NCI-H748 (cell line): ENCODE data around the gene MEGF11.
A peak's percentile ranks its signal among the peaks of the same experiment; 100 is the strongest.

ENCODE experiments used
- DNase-seq: peaks from one replicate; lab custom pipeline; 2025; ENCODE audit not compliant: unreplicated experiment; lab: John Stamatoyannopoulos, UW

MEGF11 gene

GRCh38 chr15:66253418-66254088, at the start of gene MEGF11:
MEGF11 (minus strand) TSS chr15:66253750; CDS start chr15:66128403, 125,347 bp downstream.
- DNase-seq = peak; percentile 51

- DNase-seq = no peak
Observed at GRCh38 chr15:66302489-66303278, 49.1 kb upstream of the MEGF11 start.

- no peak for DNase-seq
Observed at GRCh38 chr15:66298803-66299251, 45.3 kb upstream of the MEGF11 start.

DNA sequence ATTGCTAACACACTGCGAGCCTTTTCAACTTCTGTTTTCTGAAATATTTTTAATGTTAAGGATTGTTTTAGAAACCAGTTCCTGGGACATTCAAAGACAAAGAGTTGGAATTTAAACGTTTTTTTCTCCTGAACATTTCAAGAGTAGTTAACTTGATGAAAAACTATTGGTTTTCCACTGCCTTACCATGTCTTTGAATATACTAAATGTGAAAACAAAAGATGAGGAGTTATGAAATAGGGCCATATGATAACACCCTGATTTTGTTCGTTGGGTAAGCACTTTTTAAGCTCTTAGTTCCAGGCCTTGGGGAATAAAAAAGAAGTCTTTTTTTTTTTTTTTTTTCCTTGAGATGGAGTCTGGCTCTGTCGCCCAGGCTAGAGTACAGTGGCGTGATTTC, 42.6 kb upstream of the MEGF11 start:
- no peak for DNase-seq

DNA sequence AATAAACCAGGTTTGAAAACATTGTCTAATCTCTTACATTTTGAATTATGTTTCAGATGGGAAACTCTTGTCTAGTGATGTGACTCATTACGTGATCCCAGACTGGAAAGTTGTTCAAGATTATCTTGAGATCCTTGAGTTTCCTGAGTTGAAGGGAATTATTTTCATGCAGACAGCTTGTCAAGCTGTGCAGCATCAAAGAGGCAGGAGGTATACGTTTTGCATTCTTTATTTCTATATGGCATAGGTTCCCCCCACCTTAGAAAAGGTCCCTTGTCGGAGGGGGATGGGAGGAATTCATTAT, 41.3 kb upstream of the MEGF11 start:
- DNase-seq = no peak

- DNase-seq = peak; percentile 57
Observed at GRCh38 chr15:66294157-66294931, 40.8 kb upstream of the MEGF11 start.

DNA sequence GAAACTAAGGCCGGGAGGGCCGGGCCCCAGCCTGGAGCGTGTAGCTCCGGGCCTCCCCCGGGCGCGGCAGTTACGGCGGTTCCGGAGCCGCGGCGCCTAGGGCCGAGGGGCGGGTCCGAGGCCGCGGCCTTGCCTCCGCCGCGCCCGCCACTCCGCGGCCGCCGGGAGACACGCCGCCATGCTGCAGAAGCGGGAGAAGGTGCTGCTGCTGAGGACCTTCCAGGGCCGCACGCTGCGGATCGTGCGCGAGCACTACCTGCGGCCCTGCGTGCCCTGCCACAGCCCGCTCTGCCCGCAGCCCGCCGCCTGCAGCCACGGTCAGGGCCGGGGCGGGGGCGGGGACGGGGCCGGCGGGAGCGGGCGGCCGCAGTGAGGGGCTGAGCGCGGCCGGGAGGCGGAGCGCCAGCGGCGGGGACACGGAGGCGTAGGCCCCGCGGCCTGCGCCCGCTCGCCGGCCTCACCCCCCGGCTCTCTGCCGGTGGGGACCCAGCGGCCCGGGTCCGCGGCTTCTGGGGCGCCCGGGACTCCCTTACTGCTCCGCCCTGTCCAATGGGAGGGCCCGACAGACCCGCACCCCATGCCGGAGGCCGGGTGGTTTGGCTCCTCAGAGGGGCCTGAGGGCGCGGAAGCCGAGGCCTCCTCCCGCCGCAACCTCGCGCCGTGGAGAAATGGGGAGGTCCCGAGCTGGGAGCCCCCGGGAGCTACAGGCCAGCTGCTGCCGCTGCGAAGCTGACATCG, 40.0 kb upstream of the MEGF11 start, which contains the start of gene DIS3L:
Gene DIS3L, plus strand, starts transcription at position 150 of the 738 bp plus-strand sequence. Its CDS starts 29 bp downstream, at position 179.
- peak; percentile 76 for DNase-seq

GRCh38 chr15:66292571-66293418, 39.2 kb upstream of the MEGF11 start:
- peak; percentile 35 for DNase-seq

- no peak for DNase-seq
Observed at GRCh38 chr15:66291816-66292570, 38.4 kb upstream of the MEGF11 start.

GRCh38 chr15:66290518-66290917, 37.0 kb upstream of the MEGF11 start:
- no peak for DNase-seq

DNA sequence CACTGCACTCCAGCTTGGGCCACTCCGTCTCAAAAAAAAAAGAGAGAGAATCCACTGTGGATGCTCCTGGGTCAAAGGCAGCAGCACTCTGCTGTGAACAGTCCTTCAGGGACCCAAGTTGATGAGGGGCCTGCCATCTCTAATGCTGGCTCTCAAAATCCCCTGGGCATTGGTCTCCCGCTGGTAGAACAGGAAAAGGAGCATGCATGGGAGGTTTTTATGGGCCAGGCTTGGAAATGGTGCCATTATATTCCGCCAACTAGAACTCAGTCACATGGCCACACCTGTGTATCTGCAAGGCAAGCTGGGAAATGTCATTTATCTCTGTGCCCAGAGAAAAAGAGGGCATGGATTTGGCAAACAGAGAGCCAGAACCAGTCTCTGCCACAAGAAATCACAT, 36.5 kb upstream of the MEGF11 start:
- DNase-seq = peak; percentile 7

- DNase-seq = no peak
Observed at GRCh38 chr15:66288551-66289185, 35.1 kb upstream of the MEGF11 start.

DNA sequence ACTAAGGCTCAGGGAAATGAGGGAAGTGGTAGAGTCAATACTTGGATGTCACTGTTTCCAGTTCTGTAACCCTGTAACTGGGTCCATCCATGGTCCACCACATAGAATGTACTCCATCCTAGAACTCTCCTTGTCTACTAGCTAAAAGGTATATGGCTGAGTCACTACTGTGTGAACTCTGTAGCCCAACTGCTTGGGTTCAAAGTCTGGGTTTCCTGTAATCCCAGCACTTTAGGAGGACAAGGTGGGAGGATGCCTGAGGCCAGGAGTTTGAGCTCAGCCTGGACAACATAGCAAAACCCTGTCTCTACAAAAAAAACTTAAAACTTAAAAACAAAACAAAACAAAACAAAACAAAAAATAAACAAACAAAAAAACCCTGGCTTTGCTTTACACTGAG, 34.5 kb upstream of the MEGF11 start:
- DNase-seq = no peak

GRCh38 chr15:66287461-66288057, 34.0 kb upstream of the MEGF11 start:
- peak; percentile 24 for DNase-seq

- DNase-seq = no peak
Observed at GRCh38 chr15:66285533-66286280, 32.2 kb upstream of the MEGF11 start.

- no peak for DNase-seq
Observed at GRCh38 chr15:66284271-66284670, 30.7 kb upstream of the MEGF11 start.

DNA sequence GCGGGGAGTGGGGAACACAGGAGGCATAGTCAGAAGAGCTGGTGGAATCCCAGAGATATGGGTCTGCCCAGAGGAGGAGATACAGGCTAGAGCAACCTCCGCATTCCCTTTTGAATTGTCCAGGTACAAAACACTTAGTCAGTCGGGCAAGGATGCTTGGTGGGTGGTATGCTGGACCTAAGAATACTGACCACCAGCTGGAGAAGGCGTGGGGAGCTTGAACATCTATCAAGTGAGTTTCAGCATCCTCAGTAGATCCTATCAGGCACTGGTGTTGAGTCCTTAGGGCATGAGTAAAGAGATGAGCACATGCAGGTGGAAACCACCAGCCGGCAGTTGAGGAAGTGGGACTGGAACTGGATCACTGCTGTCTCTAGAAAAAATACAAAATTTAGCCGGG, 25.1 kb upstream of the MEGF11 start:
- DNase-seq = no peak

DNA sequence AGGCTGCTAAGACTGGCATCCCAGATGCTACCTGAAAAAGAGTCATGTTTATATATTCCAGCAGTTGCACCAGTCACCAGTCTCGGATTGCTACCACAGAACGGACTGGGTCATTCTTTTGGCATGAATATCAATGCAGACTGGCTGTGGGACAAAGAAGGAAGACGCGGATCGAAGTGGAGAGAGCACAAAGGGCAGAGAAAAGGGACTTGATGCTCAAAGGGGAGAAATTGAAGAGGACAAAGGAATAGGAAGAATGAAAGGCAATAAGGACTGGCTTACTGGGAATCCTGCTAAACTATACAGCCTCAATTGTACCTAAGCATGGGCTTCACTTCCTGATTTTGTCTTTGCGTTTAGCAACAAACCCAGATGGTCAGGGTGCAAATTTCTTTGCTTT, 24.5 kb upstream of the MEGF11 start:
- DNase-seq = no peak
